Measurements from ENCODE around the gene KIF11. TPM values are rescaled to one million over a fixed set of nuclear protein-coding genes. Genes with fewer than 3 reads are reported as not detected.
A peak's percentile ranks its signal among the peaks of the same experiment; 100 is the strongest.
"Not testable (repeated sequence)": the region's sequence is repeated elsewhere in the genome, so short reads cannot be mapped to it uniquely, and the experiment has no call there.

The KIF11 gene
- total RNA-seq, 1 experiment from 2014 or later = 37.4 TPM

- TF ChIP-seq CTCF (IDR thresholded peaks at IDR 0.05; ENCODE audit: unreplicated experiment) = no peak
- Mint-ChIP-seq H3K27ac (ENCODE audit: unreplicated experiment) (peak overlapping the region; percentile 57), H3K9me3 (ENCODE audit: low read depth, unreplicated experiment) (no peaks in the 10 kb centered on the region), H3K4me3 (ENCODE audit: low read depth, unreplicated experiment) (no peak overlapping the region), H3K4me1 (ENCODE audit: low read depth, unreplicated experiment) (peaks cover 32% of the 10 kb centered on the region), H3K36me3 (ENCODE audit: insufficient read depth, unreplicated experiment) (peaks cover 27% of the 10 kb centered on the region), H3K27me3 (ENCODE audit: unreplicated experiment) (no peaks in the 10 kb centered on the region)
- no TSS peak for BruUV-seq (replicated peaks)
- CTCF ChIA-PET = no interaction called here
- DNase-seq = no peak
- intact Hi-C loops (cut with micrococcal nuclease; ENCODE audit: unreplicated experiment) = no loop called here
Observed at GRCh38 chr10:92567952-92568600, 24.9 kb upstream of the KIF11 start.

DNA sequence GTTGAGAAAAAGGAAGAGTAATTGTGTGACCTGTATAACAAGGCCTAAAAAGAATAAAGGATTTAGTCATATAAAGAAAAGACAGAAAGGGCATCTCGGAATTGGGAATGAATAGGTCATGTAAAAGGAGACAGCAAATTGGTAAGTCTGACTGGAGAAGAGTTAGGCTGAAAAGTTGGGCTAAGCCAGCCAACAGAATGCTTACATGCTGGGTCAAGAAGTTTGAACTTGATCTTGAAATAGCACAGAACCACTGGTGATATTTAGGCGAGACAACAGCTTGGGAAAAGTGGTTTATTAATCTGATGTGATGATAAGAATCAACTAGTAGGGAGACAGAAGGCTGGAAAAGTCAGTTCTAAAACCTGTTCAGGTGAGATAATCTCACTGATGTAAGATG, 23.9 kb upstream of the KIF11 start:
- BruUV-seq (replicated peaks) = no TSS peak
- H3K36me3 Mint-ChIP-seq (ENCODE audit: insufficient read depth, unreplicated experiment) = peaks cover 36% of the 10 kb centered on the region
- TF ChIP-seq CTCF (IDR thresholded peaks at IDR 0.05; ENCODE audit: unreplicated experiment) = no peak
- peaks cover 33% of the 10 kb centered on the region for H3K4me1 Mint-ChIP-seq (ENCODE audit: low read depth, unreplicated experiment)
- CTCF ChIA-PET = interaction anchor here (0.6 kb wide), 1 partner anchor 363 kb away, joined by 3 read pairs; no protein-coding TSS in a partner anchor
- H3K4me3 Mint-ChIP-seq (ENCODE audit: low read depth, unreplicated experiment) = no peak overlapping the region
- no peak for DNase-seq
- H3K27ac Mint-ChIP-seq (ENCODE audit: unreplicated experiment) = no peak overlapping the region
- no peaks in the 10 kb centered on the region for H3K27me3 Mint-ChIP-seq (ENCODE audit: unreplicated experiment)
- H3K9me3 Mint-ChIP-seq (ENCODE audit: low read depth, unreplicated experiment) = no peaks in the 10 kb centered on the region
- intact Hi-C loops (cut with micrococcal nuclease; ENCODE audit: unreplicated experiment) = no loop called here

- H3K27me3 Mint-ChIP-seq (ENCODE audit: unreplicated experiment); H3K9me3 Mint-ChIP-seq (ENCODE audit: low read depth, unreplicated experiment); intact Hi-C loops (cut with micrococcal nuclease; ENCODE audit: unreplicated experiment); BruUV-seq (replicated peaks); H3K27ac Mint-ChIP-seq (ENCODE audit: unreplicated experiment); H3K4me3 Mint-ChIP-seq (ENCODE audit: low read depth, unreplicated experiment); DNase-seq: not testable (repeated sequence)
- peaks cover 33% of the 10 kb centered on the region for H3K4me1 Mint-ChIP-seq (ENCODE audit: low read depth, unreplicated experiment)
- CTCF ChIA-PET = interaction anchor here (0.6 kb wide), 1 partner anchor 363 kb away, joined by 3 read pairs; no protein-coding TSS in a partner anchor
- peaks cover 41% of the 10 kb centered on the region for H3K36me3 Mint-ChIP-seq (ENCODE audit: insufficient read depth, unreplicated experiment)
Observed at GRCh38 chr10:92569663-92570062, 23.3 kb upstream of the KIF11 start.

DNA sequence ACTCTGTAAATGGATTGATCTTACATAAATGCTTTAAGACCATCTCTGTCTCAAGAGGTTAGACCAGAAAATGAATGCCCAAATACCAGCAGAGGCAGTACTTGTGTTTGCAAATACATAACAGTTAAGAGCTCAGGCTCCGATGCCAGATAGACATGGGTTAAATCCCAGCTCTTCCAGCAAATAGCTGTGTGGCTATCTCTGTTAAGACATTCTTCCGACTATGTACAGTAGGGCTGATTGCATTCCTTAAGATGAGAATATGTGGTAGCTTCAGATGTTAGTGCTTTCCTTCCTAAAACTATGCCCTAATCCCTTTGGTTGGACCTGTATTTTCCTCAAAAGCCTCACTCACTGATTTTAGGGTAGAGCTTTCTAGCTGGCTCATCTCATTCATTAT, 21.3 kb upstream of the KIF11 start:
- Mint-ChIP-seq H3K36me3 (ENCODE audit: insufficient read depth, unreplicated experiment) (peaks cover 32% of the 10 kb centered on the region), H3K9me3 (ENCODE audit: low read depth, unreplicated experiment) (no peaks in the 10 kb centered on the region), H3K27me3 (ENCODE audit: unreplicated experiment) (no peaks in the 10 kb centered on the region), H3K4me1 (ENCODE audit: low read depth, unreplicated experiment) (peaks cover 41% of the 10 kb centered on the region), H3K27ac (ENCODE audit: unreplicated experiment) (no peak overlapping the region), H3K4me3 (ENCODE audit: low read depth, unreplicated experiment) (no peak overlapping the region)
- intact Hi-C loops (cut with micrococcal nuclease; ENCODE audit: unreplicated experiment) = no loop called here
- BruUV-seq (replicated peaks) = no TSS peak
- CTCF ChIA-PET = interaction anchor here (1.2 kb wide), 1 partner anchor 55 kb away, joined by 3 read pairs; no protein-coding TSS in a partner anchor
- TF ChIP-seq CTCF (IDR thresholded peaks at IDR 0.05; ENCODE audit: unreplicated experiment) = no peak
- no peak for DNase-seq

Data from Calu3 (cell line).